Lower lobe of right lung (tissue), 2 donors: ENCODE results near the gene SPNS2. TPM values are rescaled to one million over a fixed set of nuclear protein-coding genes. Genes with fewer than 3 reads are reported as not detected.

Experiments
- ATAC-seq, 2 donors: fragments of 200-7000 bp; cut with Tn5 transposase; one replicate each; pipeline ENCODE4 v1.9.1; 2020 to 2022; ENCODE audit warnings: mild to moderate bottlenecking in 2 of 2, moderate library complexity in 2 of 2
- DNase-seq: peaks from one replicate; pipeline ENCODE4 v3.0.0-alpha.2; 2020
- H3K27ac ChIP-seq: fragments of 200-600 bp; one replicate; pipeline ENCODE4 v1.8.0; 2022
- H3K27me3 ChIP-seq: fragments of 200-600 bp; one replicate; pipeline ENCODE4 v1.8.0; 2022; ENCODE audit warnings: low read depth
- H3K36me3 ChIP-seq: fragments of 200-600 bp; one replicate; pipeline ENCODE4 v1.8.0; 2022; ENCODE audit warnings: mild to moderate bottlenecking
- H3K4me1 ChIP-seq: fragments of 200-600 bp; one replicate; pipeline ENCODE4 v1.8.0; 2022
- H3K4me3 ChIP-seq: fragments of 200-600 bp; one replicate; pipeline ENCODE4 v1.8.0; 2022; ENCODE audit warnings: mild to moderate bottlenecking
- H3K9me3 ChIP-seq: fragments of 200-600 bp; one replicate; pipeline ENCODE4 v1.8.0; 2022
- intact Hi-C: fragments of 100-400 bp; cut with DNase I; formaldehyde crosslinking; loops from one replicate; pipeline ENCODE4 v1.11.0; 2022
- total RNA-seq: library from RNA; stranded (reverse); fragmentation: NEBNext Ultra II Directional; extraction: Animal tissue kit (Norgen Biotek cat#: 25700); gene quantifications from one replicate; pipeline ENCODE4 v1.2.1, GENCODE V29; 2021
- TF ChIP-seq, protein P1 (sequence below): fragments of 200-600 bp; IDR thresholded peaks from one replicate; pipeline ENCODE4 v1.8.0; 2022; ENCODE audit warnings: antibody characterized with exemption, mild to moderate bottlenecking
- donor health status: DM: no; HTN: yes; CAD: no; lungs with severe emphysema.

SPNS2 gene
- total RNA-seq, 1 donor from 2014 or later, result 42.0 TPM

DNA sequence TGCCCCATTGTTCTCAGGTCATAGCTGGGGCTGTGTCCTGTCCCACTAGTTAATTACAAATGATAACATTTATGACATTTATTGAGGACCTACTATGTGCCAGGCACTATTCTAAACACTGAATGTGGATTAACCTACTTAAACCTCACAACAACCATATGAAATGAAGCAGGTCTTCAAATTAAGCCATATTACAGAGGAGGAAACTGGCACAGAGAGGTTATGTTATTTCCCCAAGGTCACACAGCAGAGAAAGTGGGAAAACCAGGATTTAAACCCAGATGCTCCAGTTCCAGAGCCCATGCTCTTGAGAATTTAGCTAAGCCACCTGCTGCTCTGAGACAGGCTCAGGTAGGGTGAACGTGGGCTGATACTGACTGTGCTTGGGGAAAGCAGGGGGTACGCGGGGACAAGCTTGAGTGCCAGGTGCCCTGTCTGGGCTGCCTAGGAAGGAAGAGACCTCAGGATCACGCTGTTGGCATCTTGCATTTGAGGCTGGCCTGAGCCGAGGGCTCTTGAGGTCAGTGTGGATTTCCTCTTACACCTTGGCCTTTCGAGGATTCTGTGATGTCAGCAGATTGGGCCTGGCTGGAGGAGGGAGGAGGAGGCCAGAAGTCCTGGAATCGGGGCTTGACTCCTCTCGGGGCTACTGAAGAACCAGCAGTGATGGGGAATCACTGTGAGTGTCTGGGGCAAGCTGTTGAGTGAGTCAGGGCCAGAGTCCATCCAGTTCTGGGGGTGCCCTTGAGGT, 8.9 kb downstream of the SPNS2 start:
- Histone ChIP-seq H3K27me3 (peaks cover 4% of the 10 kb centered on the region), H3K36me3 (no peaks in the 10 kb centered on the region), H3K27ac (peak overlapping the region; percentile 76), H3K4me1 (peaks cover 98% of the 10 kb centered on the region), H3K4me3 (no peak overlapping the region), H3K9me3 (no peaks in the 10 kb centered on the region)
- intact Hi-C loops, result no loop called here
- ATAC-seq (peak; percentile 45 to 59), DNase-seq (no peak)
- TF ChIP-seq, protein P1, sequence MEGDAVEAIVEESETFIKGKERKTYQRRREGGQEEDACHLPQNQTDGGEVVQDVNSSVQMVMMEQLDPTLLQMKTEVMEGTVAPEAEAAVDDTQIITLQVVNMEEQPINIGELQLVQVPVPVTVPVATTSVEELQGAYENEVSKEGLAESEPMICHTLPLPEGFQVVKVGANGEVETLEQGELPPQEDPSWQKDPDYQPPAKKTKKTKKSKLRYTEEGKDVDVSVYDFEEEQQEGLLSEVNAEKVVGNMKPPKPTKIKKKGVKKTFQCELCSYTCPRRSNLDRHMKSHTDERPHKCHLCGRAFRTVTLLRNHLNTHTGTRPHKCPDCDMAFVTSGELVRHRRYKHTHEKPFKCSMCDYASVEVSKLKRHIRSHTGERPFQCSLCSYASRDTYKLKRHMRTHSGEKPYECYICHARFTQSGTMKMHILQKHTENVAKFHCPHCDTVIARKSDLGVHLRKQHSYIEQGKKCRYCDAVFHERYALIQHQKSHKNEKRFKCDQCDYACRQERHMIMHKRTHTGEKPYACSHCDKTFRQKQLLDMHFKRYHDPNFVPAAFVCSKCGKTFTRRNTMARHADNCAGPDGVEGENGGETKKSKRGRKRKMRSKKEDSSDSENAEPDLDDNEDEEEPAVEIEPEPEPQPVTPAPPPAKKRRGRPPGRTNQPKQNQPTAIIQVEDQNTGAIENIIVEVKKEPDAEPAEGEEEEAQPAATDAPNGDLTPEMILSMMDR, result no peak

DNA sequence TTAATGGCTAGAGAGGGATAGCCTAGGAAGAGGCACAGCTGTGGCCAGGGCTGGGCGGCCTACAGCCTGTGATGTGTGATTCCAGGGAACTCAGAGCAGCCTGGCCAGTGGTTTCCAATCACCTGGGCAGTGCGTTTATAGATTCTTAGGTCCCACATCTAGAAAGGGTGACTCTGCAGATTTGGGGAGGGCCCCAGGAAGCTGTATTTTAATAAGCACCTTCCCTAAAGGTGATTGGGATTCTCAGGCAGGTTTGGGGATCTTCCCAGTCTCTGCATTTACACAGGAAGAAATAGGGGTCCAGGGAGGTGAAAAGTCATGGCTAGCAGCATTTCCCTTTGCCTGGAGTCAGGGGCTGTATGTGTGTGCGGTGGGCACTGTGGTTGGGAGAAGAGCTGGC, 9.5 kb downstream of the SPNS2 start:
- DNase-seq (no peak), ATAC-seq (no peak)
- TF ChIP-seq, protein P1, result no peak
- Histone ChIP-seq H3K4me1 (peaks cover 98% of the 10 kb centered on the region), H3K9me3 (no peaks in the 10 kb centered on the region), H3K36me3 (no peaks in the 10 kb centered on the region), H3K4me3 (no peak overlapping the region), H3K27me3 (peaks cover 1% of the 10 kb centered on the region), H3K27ac (peak overlapping the region; percentile 76)
- intact Hi-C loops, result no loop called here

DNA sequence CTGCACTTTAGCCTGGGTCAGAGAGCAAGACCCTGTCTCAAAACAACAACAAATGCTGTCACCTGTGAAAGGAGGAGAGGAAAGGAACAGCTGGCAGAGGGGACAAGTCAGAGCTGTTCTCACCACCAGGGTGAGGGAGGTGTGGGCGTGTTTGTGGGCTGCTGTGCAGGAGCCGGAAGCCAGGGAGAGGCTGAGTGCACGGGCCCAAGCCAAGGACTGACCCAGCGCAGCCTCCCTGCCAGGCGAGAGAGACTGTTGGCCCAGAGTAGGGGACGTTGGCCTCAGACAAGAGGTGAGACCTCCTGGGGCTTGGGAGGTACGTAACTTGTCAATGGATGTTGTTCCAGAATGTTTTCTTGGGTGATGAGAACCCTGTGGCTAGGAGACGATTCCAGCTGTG, 10.7 kb downstream of the SPNS2 start:
- no peak overlapping the region for H3K4me3 ChIP-seq
- H3K27ac ChIP-seq, result peak overlapping the region; percentile 76
- no peaks in the 10 kb centered on the region for H3K27me3 ChIP-seq
- DNase-seq (no peak), ATAC-seq (peak; percentile 40 to 47)
- peaks cover 98% of the 10 kb centered on the region for H3K4me1 ChIP-seq
- TF ChIP-seq, protein P1, result no peak
- H3K9me3 ChIP-seq, result no peaks in the 10 kb centered on the region
- intact Hi-C loops, result no loop called here
- H3K36me3 ChIP-seq, result no peaks in the 10 kb centered on the region

DNA sequence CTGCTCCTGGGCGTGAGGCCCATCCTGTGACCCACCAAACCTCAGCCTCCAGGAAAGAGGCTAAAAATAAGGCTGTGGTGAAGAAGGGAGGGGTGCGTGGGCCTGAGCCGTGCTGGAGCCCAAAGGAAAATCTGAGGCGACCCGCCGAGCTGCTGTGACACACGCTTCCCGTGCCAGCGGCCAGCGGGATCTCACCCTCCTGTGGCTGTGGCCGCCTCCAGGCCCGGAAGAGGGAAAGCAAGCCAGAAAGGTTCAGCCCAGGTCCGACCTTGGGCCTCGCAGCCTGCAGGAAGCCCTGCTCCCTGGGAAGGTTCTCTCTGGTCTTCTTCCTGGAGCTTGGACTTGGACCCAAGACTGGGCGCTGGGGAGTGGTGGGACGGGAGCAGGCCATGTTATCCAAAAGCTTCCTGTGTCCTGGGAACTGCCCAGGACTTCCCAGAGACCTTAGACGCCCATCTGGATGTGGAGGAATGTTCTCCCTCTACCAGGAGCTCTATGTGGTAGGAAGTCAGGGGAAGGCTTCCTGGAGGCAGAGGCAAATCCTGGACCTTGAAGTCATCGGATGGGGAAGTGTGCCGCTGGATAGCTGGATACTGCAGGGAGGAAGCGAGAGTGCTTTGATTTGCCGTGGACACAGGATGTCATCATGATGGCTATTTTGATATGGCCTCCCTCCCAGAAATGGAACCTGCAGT, 11.4 kb downstream of the SPNS2 start:
- intact Hi-C loops, result no loop called here
- Histone ChIP-seq H3K27ac (peak overlapping the region; percentile 76), H3K36me3 (no peaks in the 10 kb centered on the region), H3K27me3 (no peaks in the 10 kb centered on the region), H3K4me1 (peaks cover 98% of the 10 kb centered on the region), H3K4me3 (no peak overlapping the region), H3K9me3 (no peaks in the 10 kb centered on the region)
- ATAC-seq (no peak), DNase-seq (no peak)
- TF ChIP-seq, protein P1, result no peak

DNA sequence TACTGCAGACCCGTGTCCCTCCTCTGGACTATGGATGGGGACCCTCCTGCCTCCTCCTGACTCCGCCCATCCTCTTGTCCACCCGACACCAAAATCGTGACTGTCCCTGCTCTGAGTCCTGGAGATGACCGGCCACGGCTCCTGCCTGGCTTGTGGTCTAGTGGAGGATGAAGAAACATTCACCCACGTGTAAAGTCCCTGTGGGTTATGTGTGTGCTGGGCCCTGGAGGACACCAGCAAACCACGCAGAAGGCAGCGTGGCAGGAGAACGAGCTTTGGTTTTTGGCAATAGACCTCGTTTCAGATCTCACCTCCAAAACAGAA, 11.9 kb downstream of the SPNS2 start:
- H3K36me3 ChIP-seq, result no peaks in the 10 kb centered on the region
- DNase-seq, result no peak
- peaks cover 98% of the 10 kb centered on the region for H3K4me1 ChIP-seq
- peak overlapping the region; percentile 76 for H3K27ac ChIP-seq
- intact Hi-C loops, result no loop called here
- TF ChIP-seq, protein P1, result no peak
- no peaks in the 10 kb centered on the region for H3K9me3 ChIP-seq
- no peak for ATAC-seq
- H3K27me3 ChIP-seq, result no peaks in the 10 kb centered on the region
- H3K4me3 ChIP-seq, result no peak overlapping the region
